Ishikawa (cell line): Measurements from ENCODE around the gene ZNF571.

Experiments
- CEBPB ChIP-seq: IDR thresholded peaks from 2 replicates; pipeline ENCODE4 v1.6.1; 2012
- CREB1 ChIP-seq: IDR thresholded peaks from 2 replicates; pipeline ENCODE4 v1.6.1; 2012; ENCODE audit warnings: low read depth
- EGR1 ChIP-seq: IDR thresholded peaks from 2 replicates; pipeline ENCODE4 v1.6.1; 2012
- EP300 ChIP-seq: IDR thresholded peaks from 2 replicates; pipeline ENCODE4 v1.6.1; 2012; ENCODE audit warnings: borderline replicate concordance
- FOXM1 ChIP-seq: IDR thresholded peaks from 2 replicates; pipeline ENCODE4 v1.6.1; 2012; ENCODE audit warnings: low read depth, borderline replicate concordance
- NFIC ChIP-seq: IDR thresholded peaks from 2 replicates; pipeline ENCODE4 v1.6.1; 2012
- RAD21 ChIP-seq: IDR thresholded peaks from 2 replicates; pipeline ENCODE4 v1.6.1; 2012; ENCODE audit warnings: low read depth
- TAF1 ChIP-seq: IDR thresholded peaks from 2 replicates; pipeline ENCODE4 v1.6.1; 2012; ENCODE audit warnings: low read depth, mild to moderate bottlenecking
- TCF12 ChIP-seq: IDR thresholded peaks from 2 replicates; pipeline ENCODE4 v1.6.1; 2012; ENCODE audit warnings: low read depth
- TEAD4 ChIP-seq: IDR thresholded peaks from 2 replicates; pipeline ENCODE4 v1.6.1; 2012
- YY1 ChIP-seq: IDR thresholded peaks from 2 replicates; pipeline ENCODE4 v1.6.1; 2012; ENCODE audit warnings: low read depth
- ZBTB7A ChIP-seq: IDR thresholded peaks from 2 replicates; pipeline ENCODE4 v1.6.1; 2012; ENCODE audit warnings: low read depth
- TF ChIP-seq, protein P1 (sequence below): IDR thresholded peaks from 2 replicates; pipeline ENCODE4 v1.6.1; 2012; ENCODE audit warnings: low read depth, mild to moderate bottlenecking
- TF ChIP-seq, protein P2 (sequence below): IDR thresholded peaks from 2 replicates; pipeline ENCODE4 v1.6.1; 2012
- TF ChIP-seq, protein P3 (sequence below): IDR thresholded peaks from 2 replicates; pipeline ENCODE4 v1.6.1; 2012

The ZNF571 gene

DNA sequence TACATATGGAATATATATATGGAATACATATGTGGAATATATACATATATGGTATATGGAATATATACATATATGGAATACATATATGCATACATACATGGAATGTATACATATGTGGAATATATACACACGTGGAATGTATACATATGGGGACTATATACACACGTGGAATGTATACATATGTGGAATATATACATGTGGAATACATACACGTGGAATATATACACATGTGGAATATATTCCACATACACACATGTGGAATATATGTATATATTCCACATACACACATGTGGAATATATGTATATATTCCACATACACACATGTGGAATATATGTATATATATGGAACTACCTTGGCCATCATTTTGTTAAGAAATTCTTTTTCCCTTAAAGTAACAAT, 31.1 kb downstream of the ZNF571 start:
- TF ChIP-seq CREB1 (no peak), TAF1 (no peak), TEAD4 (no peak), ZBTB7A (no peak), NFIC (no peak), YY1 (no peak), TCF12 (no peak), RAD21 (no peak), FOXM1 (no peak), CEBPB (no peak), EGR1 (no peak), EP300 (no peak)
- TF ChIP-seq, protein P1, sequence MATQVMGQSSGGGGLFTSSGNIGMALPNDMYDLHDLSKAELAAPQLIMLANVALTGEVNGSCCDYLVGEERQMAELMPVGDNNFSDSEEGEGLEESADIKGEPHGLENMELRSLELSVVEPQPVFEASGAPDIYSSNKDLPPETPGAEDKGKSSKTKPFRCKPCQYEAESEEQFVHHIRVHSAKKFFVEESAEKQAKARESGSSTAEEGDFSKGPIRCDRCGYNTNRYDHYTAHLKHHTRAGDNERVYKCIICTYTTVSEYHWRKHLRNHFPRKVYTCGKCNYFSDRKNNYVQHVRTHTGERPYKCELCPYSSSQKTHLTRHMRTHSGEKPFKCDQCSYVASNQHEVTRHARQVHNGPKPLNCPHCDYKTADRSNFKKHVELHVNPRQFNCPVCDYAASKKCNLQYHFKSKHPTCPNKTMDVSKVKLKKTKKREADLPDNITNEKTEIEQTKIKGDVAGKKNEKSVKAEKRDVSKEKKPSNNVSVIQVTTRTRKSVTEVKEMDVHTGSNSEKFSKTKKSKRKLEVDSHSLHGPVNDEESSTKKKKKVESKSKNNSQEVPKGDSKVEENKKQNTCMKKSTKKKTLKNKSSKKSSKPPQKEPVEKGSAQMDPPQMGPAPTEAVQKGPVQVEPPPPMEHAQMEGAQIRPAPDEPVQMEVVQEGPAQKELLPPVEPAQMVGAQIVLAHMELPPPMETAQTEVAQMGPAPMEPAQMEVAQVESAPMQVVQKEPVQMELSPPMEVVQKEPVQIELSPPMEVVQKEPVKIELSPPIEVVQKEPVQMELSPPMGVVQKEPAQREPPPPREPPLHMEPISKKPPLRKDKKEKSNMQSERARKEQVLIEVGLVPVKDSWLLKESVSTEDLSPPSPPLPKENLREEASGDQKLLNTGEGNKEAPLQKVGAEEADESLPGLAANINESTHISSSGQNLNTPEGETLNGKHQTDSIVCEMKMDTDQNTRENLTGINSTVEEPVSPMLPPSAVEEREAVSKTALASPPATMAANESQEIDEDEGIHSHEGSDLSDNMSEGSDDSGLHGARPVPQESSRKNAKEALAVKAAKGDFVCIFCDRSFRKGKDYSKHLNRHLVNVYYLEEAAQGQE = no peak
- TF ChIP-seq, protein P2, sequence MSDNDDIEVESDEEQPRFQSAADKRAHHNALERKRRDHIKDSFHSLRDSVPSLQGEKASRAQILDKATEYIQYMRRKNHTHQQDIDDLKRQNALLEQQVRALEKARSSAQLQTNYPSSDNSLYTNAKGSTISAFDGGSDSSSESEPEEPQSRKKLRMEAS = no peak

DNA sequence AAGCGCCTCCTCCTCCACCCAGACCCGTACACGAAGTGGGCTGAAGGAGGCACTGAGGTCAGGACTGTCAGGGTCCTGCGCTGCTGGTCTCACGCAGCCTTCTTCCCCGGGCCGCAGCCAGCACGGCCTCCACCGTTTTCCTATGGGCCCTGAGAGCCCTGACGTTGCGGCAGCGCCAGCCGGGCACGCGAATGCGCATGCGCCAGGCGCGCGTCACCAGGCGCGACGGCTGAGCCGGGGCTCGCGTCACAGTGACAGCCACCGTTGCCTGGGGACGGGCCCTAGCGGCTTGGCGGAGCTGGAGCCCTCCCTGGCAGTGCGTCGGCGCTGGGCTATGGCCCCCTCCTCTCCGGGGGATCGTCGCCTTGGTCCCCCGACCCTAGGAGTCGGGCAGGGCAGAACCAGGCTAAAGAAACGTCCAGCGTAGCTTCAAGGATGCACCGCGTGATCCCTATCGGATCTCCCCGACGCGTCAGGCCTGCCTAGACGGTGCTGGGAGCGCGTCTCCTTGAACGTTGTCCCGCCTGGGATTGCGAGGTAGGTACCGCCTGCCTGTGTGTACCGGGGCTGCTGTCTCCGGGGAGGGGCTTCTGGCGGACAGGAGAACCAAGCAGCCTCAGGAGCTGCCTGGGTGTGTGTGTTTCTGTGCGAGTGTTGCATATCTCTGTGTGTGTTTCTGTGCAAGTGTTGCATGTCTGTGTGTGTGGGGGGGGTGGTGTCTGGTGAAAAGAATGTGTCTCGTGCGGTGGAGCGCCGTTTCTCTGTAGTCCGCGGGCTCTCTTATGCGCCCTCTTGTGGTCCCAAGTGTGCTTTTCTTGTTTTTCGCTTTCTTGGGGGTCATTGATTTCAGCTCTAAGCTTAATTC, 43.2 kb downstream of the ZNF571 start:
- TF ChIP-seq ZBTB7A (no peak), CREB1 (no peak), TEAD4 (no peak), NFIC (no peak), TAF1 (no peak), TCF12 (no peak), EGR1 (no peak), EP300 (no peak), CEBPB (no peak), FOXM1 (no peak), YY1 (no peak), RAD21 (no peak)
- TF ChIP-seq, protein P1 = no peak
- TF ChIP-seq, protein P3, sequence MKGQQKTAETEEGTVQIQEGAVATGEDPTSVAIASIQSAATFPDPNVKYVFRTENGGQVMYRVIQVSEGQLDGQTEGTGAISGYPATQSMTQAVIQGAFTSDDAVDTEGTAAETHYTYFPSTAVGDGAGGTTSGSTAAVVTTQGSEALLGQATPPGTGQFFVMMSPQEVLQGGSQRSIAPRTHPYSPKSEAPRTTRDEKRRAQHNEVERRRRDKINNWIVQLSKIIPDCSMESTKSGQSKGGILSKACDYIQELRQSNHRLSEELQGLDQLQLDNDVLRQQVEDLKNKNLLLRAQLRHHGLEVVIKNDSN = no peak
- TF ChIP-seq, protein P2 = no peak

DNA sequence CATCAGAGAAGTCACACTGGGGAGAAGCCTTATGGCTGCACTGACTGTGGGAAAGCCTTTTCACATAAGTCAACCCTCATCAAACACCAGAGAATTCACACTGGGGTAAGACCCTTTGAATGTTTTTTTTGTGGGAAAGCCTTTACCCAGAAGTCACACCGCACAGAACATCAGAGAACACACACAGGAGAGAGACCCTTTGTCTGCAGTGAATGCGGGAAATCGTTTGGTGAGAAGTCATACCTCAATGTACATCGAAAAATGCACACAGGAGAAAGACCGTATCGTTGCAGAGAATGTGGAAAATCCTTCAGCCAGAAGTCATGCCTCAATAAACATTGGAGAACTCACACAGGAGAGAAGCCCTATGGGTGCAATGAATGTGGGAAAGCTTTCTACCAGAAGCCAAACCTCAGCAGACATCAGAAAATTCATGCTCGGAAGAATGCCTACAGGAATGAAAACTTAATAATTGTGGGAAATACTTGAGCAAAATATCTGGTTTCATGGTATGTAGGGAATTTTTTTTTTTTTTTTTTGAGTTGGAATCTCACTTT, 57.1 kb downstream of the ZNF571 start:
- no peak for TF ChIP-seq FOXM1
- TF ChIP-seq TEAD4 = no peak
- TF ChIP-seq, protein P2 = no peak
- TF ChIP-seq RAD21 = no peak
- TF ChIP-seq CEBPB = no peak
- TF ChIP-seq ZBTB7A = no peak
- TF ChIP-seq YY1 = no peak
- no peak for TF ChIP-seq TCF12
- TF ChIP-seq, protein P1 = no peak
- no peak for TF ChIP-seq NFIC
- TF ChIP-seq EP300 = no peak
- no peak for TF ChIP-seq EGR1
- TF ChIP-seq TAF1 = no peak
- TF ChIP-seq, protein P3 = no peak
- no peak for TF ChIP-seq CREB1
